HepG2 (cell line): ENCODE measurements around the gene RABGAP1L. TPM values are rescaled to one million over a fixed set of nuclear protein-coding genes. Genes with fewer than 3 reads are reported as not detected.

ENCODE experiments used
- ARNT ChIP-seq: fragments of 450-650 bp; IDR thresholded peaks from 2 replicates; pipeline ENCODE4 v1.6.1; 2017
- CBX5 ChIP-seq: sonication (generic); formaldehyde crosslinking; IDR thresholded peaks from 2 replicates; pipeline ENCODE4 v1.4.0; 2020; ENCODE audit warnings: missing genetic modification reagents, borderline replicate concordance
- CEBPG ChIP-seq: IDR thresholded peaks from 2 replicates; pipeline ENCODE4 v1.6.1; 2016
- ELF4 ChIP-seq: sonication (generic); formaldehyde crosslinking; IDR thresholded peaks from 2 replicates; pipeline ENCODE4 v1.5.0; 2020; ENCODE audit warnings: missing genetic modification reagents, mild to moderate bottlenecking, moderate library complexity, borderline replicate concordance
- FLYWCH1 ChIP-seq: sonication (generic); formaldehyde crosslinking; IDR thresholded peaks from 2 replicates; pipeline ENCODE4 v1.8.1; 2023; ENCODE audit warnings: mild to moderate bottlenecking, missing genetic modification reagents
- HDAC6 ChIP-seq: fragments of 200-600 bp; sonication (generic); IDR thresholded peaks from 2 replicates; pipeline ENCODE4 v1.7.0; 2017; ENCODE audit warnings: mild to moderate bottlenecking, antibody characterized with exemption, low read length, low read depth
- KLF11 ChIP-seq: IDR thresholded peaks from 2 replicates; pipeline ENCODE4 v1.6.1; 2016; ENCODE audit warnings: missing compliant biosample characterization
- RARA ChIP-seq: IDR thresholded peaks from 2 replicates; pipeline ENCODE4 v1.6.1; 2016; ENCODE audit warnings: missing genetic modification reagents, missing compliant biosample characterization
- SMARCE1 ChIP-seq: fragments of 450-650 bp; IDR thresholded peaks from 2 replicates; pipeline ENCODE4 v1.6.1; 2017; ENCODE audit warnings: borderline replicate concordance
- SOX6 ChIP-seq, 2 experiments: fragments of 450-650 bp in 1 of 2; sonication (generic) in 1 of 2; formaldehyde crosslinking in 1 of 2; IDR thresholded peaks; 2 replicates each; pipeline versions ENCODE4 v1.4.0 to v1.6.1; 2017 to 2020; ENCODE audit warnings: antibody characterized with exemption in 1 of 2, mild to moderate bottlenecking in 1 of 2, missing genetic modification reagents in 1 of 2
- ZBTB40 ChIP-seq, 2 experiments: fragments of 450-650 bp in 1 of 2; sonication (generic) in 1 of 2; formaldehyde crosslinking in 1 of 2; IDR thresholded peaks; 2 replicates each; pipeline versions ENCODE4 v1.6.1 to v1.8.0; 2016 to 2022; ENCODE audit warnings: antibody characterized with exemption in 1 of 2, mild to moderate bottlenecking in 1 of 2, missing genetic modification reagents in 1 of 2
- ZBTB42 ChIP-seq: sonication (generic); formaldehyde crosslinking; IDR thresholded peaks from 2 replicates; pipeline ENCODE4 v1.5.0; 2020; ENCODE audit warnings: mild to moderate bottlenecking, missing genetic modification reagents
- ZNF468 ChIP-seq: sonication (generic); formaldehyde crosslinking; IDR thresholded peaks from 2 replicates; pipeline ENCODE4 v1.8.0; 2022; ENCODE audit warnings: mild to moderate bottlenecking, moderate library complexity, missing genetic modification reagents
- ZSCAN31 ChIP-seq: sonication (generic); formaldehyde crosslinking; IDR thresholded peaks from 2 replicates; pipeline ENCODE4 v1.5.0; 2020; ENCODE audit warnings: low read depth, mild to moderate bottlenecking, missing genetic modification reagents
- polyA plus RNA-seq, 8 experiments: library from polyadenylated mRNA; depleted of rRNA in 3 of 8; stranded (reverse) in 7 of 8; unstranded in 1 of 8; fragments of >200 nt; fragmentation: Illumina TruSeq in 4 of 8; extraction: Trizol in 4 of 8; gene quantifications; 2 replicates each; pipeline versions ENCODE4 v1.2.1 to v1.2.3, GENCODE V29; 2011 to 2016; ENCODE audit warnings: low read depth in 4 of 8, missing spikeins in 1 of 8, mixed read lengths in 1 of 8; ENCODE audit not compliant: insufficient read depth in 1 of 8
- total RNA-seq, 5 experiments: library from RNA; depleted of rRNA; stranded (reverse); fragments of >200 nt; fragmentation: Illumina TruSeq; extraction: Trizol; gene quantifications; 2 replicates each; pipeline ENCODE4 v1.2.3, GENCODE V29; 2016; ENCODE audit warnings: low read depth in 1 of 5
- TF ChIP-seq, protein P1 (sequence below): sonication (generic); formaldehyde crosslinking; IDR thresholded peaks from 2 replicates; pipeline ENCODE4 v1.4.0; 2020; ENCODE audit warnings: missing genetic modification reagents, borderline replicate concordance
- TF ChIP-seq, protein P2 (sequence below): sonication (generic); formaldehyde crosslinking; IDR thresholded peaks from 2 replicates; pipeline ENCODE4 v1.4.0; 2020; ENCODE audit warnings: mild to moderate bottlenecking, missing genetic modification reagents

Gene RABGAP1L
- total and polyA plus RNA-seq, 2 of the 13 experiments (the other 11 are each of a cell fraction or from before 2014, with no cell fraction given), result 7.9 to 22.6 TPM

DNA sequence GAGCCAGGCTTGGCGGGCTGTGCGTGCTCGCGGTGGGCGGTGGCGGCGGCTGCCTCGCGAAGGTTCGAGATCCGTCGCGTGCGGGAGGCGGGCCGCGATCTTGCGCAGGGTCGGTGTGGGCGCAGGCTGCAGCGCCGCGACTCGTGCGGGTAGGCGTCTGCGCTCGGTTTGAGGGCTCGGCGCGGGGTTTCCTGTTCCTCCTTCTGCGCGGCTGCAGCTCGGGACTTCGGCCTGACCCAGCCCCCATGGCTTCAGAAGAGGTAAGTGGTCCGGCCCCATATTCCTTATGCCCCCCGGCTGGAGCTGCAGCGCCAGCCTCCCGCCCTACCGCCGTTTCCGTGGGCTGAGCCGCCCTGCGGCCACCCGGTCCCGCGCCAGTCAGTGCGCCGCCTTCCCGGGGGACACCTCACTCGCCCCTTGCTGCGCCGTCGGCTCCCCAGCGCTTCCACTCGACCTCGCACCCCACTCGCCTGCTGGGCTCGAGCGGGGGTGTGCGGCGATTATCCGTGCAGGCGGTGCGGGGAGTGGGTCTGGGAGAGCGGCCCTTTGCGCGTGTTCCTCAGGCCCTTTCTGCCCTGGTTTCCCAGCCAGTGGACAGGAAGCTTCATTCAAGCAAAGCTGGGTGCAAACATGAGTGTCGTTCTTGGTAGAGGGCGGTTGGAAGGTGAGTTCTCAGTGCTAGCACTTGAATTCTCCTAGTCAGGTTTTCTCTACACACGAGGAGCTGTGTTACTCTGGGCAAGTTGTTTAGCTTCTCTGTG lies 840.8 kb downstream of the RABGAP1L start, which contains the start of gene CACYBP (continued):
- TF ChIP-seq SOX6 (IDR thresholded peaks at IDR 0.05) (no peak), SOX6 (CRISPR knock-in tag; IDR thresholded peaks at IDR 0.05) (peak; percentile 8), ZSCAN31 (CRISPR knock-in tag) (peak; percentile 84), HDAC6 (no peak), ARNT (no peak), ELF4 (CRISPR knock-in tag) (no peak), CBX5 (CRISPR knock-in tag) (no peak), CEBPG (CRISPR knock-in tag) (peak; percentile 27; the same call in 1 of the 2 replicates), SMARCE1 (no peak), ZNF468 (CRISPR knock-in tag) (no peak), RARA (0 out of 2 replicates have a peak, but pooled peaks have one; percentile 5), FLYWCH1 (CRISPR knock-in tag) (0 out of 2 replicates have a peak, but pooled peaks have one; percentile 38), ZBTB42 (peak; percentile 79), KLF11 (CRISPR knock-in tag) (no peak), ZBTB40 (IDR thresholded peaks at IDR 0.05) (no peak), ZBTB40 (CRISPR knock-in tag; IDR thresholded peaks at IDR 0.05) (peak; percentile 86; the same call in 1 of the 2 replicates)
- TF ChIP-seq, protein P1, sequence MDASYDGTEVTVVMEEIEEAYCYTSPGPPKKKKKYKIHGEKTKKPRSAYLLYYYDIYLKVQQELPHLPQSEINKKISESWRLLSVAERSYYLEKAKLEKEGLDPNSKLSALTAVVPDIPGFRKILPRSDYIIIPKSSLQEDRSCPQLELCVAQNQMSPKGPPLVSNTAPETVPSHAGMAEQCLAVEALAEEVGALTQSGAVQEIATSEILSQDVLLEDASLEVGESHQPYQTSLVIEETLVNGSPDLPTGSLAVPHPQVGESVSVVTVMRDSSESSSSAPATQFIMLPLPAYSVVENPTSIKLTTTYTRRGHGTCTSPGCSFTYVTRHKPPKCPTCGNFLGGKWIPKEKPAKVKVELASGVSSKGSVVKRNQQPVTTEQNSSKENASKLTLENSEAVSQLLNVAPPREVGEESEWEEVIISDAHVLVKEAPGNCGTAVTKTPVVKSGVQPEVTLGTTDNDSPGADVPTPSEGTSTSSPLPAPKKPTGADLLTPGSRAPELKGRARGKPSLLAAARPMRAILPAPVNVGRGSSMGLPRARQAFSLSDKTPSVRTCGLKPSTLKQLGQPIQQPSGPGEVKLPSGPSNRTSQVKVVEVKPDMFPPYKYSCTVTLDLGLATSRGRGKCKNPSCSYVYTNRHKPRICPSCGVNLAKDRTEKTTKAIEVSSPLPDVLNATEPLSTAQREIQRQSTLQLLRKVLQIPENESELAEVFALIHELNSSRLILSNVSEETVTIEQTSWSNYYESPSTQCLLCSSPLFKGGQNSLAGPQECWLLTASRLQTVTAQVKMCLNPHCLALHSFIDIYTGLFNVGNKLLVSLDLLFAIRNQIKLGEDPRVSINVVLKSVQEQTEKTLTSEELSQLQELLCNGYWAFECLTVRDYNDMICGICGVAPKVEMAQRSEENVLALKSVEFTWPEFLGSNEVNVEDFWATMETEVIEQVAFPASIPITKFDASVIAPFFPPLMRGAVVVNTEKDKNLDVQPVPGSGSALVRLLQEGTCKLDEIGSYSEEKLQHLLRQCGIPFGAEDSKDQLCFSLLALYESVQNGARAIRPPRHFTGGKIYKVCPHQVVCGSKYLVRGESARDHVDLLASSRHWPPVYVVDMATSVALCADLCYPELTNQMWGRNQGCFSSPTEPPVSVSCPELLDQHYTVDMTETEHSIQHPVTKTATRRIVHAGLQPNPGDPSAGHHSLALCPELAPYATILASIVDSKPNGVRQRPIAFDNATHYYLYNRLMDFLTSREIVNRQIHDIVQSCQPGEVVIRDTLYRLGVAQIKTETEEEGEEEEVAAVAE, result no peak
- TF ChIP-seq, protein P2, sequence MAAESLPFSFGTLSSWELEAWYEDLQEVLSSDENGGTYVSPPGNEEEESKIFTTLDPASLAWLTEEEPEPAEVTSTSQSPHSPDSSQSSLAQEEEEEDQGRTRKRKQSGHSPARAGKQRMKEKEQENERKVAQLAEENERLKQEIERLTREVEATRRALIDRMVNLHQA, result no peak
